Lower lobe of right lung (tissue), 2 donors: ENCODE measurements around the gene WDFY4. TPM values are rescaled to one million over a fixed set of nuclear protein-coding genes. Genes with fewer than 3 reads are reported as not detected.

Experiments used
- ATAC-seq, 2 donors: fragments of 200-7000 bp; cut with Tn5 transposase; one replicate each; pipeline ENCODE4 v1.9.1; 2020 to 2022; ENCODE audit warnings: mild to moderate bottlenecking in 2 of 2, moderate library complexity in 2 of 2
- DNase-seq: peaks from one replicate; pipeline ENCODE4 v3.0.0-alpha.2; 2020
- H3K27ac ChIP-seq: fragments of 200-600 bp; one replicate; pipeline ENCODE4 v1.8.0; 2022
- H3K27me3 ChIP-seq: fragments of 200-600 bp; one replicate; pipeline ENCODE4 v1.8.0; 2022; ENCODE audit warnings: low read depth
- H3K36me3 ChIP-seq: fragments of 200-600 bp; one replicate; pipeline ENCODE4 v1.8.0; 2022; ENCODE audit warnings: mild to moderate bottlenecking
- H3K4me1 ChIP-seq: fragments of 200-600 bp; one replicate; pipeline ENCODE4 v1.8.0; 2022
- H3K4me3 ChIP-seq: fragments of 200-600 bp; one replicate; pipeline ENCODE4 v1.8.0; 2022; ENCODE audit warnings: mild to moderate bottlenecking
- H3K9me3 ChIP-seq: fragments of 200-600 bp; one replicate; pipeline ENCODE4 v1.8.0; 2022
- CTCF ChIP-seq: fragments of 200-600 bp; IDR thresholded peaks from one replicate; pipeline ENCODE4 v1.8.0; 2022; ENCODE audit warnings: antibody characterized with exemption, mild to moderate bottlenecking
- intact Hi-C: fragments of 100-400 bp; cut with DNase I; formaldehyde crosslinking; loops from one replicate; pipeline ENCODE4 v1.11.0; 2022
- microRNA-seq: library from miRNA; unstranded; fragments of <30 nt; microRNA quantifications from one replicate; pipeline ENCODE4 v1.2.0, GENCODE V29; 2020; ENCODE audit warnings: borderline number of aligned reads
- total RNA-seq: library from RNA; stranded (reverse); fragmentation: NEBNext Ultra II Directional; extraction: Animal tissue kit (Norgen Biotek cat#: 25700); gene quantifications from one replicate; pipeline ENCODE4 v1.2.1, GENCODE V29; 2021
- donor health status: DM: no; HTN: yes; CAD: no; lungs with severe emphysema.

Gene WDFY4
- total RNA-seq, 1 donor from 2014 or later = 44.4 TPM

DNA sequence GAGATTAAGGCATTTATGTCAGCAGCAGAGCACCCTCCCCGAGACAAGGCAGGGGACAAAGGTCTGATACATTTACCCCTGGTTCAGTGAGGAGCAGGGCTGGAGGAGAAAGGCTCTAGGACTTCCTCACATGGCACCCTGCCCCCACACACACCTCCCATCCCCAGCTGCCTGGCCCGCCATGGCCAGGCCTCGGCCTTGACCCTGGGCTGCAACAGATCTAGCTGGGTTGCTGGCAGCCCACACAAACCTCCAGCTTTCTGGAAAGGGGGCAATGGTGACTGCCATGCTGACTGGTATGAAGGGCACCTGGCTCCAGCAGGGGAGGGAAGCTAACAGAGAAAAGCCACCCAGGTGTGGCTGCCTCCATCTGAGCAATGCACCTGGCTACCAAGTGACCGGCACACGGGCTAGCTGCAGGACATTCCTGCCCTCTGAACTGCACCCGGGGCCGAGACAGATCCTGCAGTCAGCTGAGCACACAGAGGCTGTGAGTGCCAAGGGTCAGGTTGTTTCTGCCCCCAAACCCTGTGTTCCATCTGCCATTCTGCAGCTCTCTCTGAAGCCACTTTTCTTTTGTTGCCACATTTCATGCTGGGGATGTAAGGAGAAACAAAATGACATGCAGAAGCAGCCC is 340.8 kb downstream of the WDFY4 start:
- intact Hi-C loops = no loop called here
- TF ChIP-seq CTCF = no peak
- Histone ChIP-seq H3K27me3 (no peaks in the 10 kb centered on the region), H3K27ac (no peak overlapping the region), H3K9me3 (no peaks in the 10 kb centered on the region), H3K4me1 (peaks cover 17% of the 10 kb centered on the region), H3K36me3 (no peaks in the 10 kb centered on the region), H3K4me3 (no peak overlapping the region)
- ATAC-seq (no peak), DNase-seq (no peak)

DNA sequence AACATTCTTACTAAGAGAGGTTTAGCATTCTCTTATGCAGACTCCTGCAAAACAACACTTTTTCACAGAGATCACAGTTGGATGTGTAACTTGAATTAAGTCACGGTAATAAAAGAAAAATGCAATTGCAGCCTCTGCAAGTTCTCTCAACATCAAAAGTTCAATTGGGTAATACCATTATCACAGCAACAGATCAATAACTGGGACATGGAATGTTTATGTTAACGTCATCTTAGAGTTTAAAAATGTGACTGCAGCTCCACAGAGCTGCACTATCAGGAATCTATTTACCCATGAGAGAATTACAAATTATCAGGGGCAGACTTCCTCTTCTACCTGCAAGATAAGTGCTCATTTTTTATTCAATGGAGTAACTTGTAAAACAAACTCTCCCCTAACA is 344.0 kb downstream of the WDFY4 start:
- ATAC-seq = no peak
- no peaks in the 10 kb centered on the region for H3K9me3 ChIP-seq
- TF ChIP-seq CTCF = no peak
- DNase-seq = no peak
- H3K27ac ChIP-seq = no peak overlapping the region
- peaks cover 17% of the 10 kb centered on the region for H3K4me1 ChIP-seq
- H3K36me3 ChIP-seq = no peaks in the 10 kb centered on the region
- intact Hi-C loops = no loop called here
- no peaks in the 10 kb centered on the region for H3K27me3 ChIP-seq
- H3K4me3 ChIP-seq = no peak overlapping the region

DNA sequence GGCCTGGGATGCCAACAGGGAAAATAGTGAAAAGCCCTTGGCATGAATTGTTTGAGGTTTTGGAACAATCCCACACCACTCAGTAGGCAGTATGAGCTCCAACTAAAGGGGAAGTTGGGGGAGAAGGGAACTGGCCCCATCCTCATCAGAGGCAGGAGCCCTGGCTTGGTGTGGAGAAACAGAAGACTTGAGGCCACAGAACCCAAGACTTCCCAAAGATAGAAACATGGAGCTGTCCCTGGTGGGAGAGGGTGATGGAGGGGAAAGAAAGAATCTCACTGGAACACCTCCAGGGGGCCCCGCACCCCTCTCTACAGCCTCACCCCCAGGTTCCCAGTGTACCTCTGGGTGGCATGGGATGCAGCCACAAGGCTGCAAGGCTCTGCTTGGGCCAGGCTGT is 345.0 kb downstream of the WDFY4 start:
- no peak for TF ChIP-seq CTCF
- ATAC-seq = no peak
- DNase-seq = no peak

More for the DNA sequence above, 345.0 kb downstream of the WDFY4 start:
- Histone ChIP-seq H3K9me3 (no peaks in the 10 kb centered on the region), H3K27me3 (no peaks in the 10 kb centered on the region), H3K27ac (no peak overlapping the region), H3K4me3 (no peak overlapping the region), H3K4me1 (peaks cover 9% of the 10 kb centered on the region), H3K36me3 (no peaks in the 10 kb centered on the region)
- intact Hi-C loops = no loop called here

Small RNAs within 50 kb of the gene (microRNA-seq; reads per million reads assigned to microRNA genes)
- gene MIR4294 = not detected

Other genes starting within 250 kb of the WDFY4 start
- gene ARHGAP22, start 79.8 kb upstream of the WDFY4 start, total RNA-seq = 9.6 TPM